ENCODE measurements around the gene PLAC1. TPM values are rescaled to one million over a fixed set of nuclear protein-coding genes. Genes with fewer than 3 reads are reported as not detected.
A peak's percentile ranks its signal among the peaks of the same experiment; 100 is the strongest.

Gene PLAC1
- total RNA-seq, 2 experiments from 2014 or later = not detected

DNA sequence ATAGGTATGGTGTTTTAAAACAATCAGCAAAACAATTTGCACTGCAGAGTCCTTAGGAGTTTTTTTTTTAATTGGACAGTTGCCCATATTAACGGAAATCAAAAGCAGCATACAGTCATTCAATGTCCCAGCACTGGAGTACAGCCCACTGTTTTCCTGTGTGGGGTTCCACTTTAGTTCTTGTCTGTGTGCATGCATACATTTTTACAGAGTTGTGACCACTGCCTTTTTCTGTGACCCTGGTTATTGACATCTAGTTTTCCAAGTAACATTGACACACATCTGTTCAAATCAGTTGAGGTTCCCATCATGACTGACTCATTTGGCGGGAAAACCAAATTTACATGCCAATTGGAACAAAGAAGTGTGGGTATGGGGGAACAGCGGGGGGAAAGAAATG is 115.0 kb downstream of the PLAC1 start:
- DNase-seq (no peak), ATAC-seq (no peak)
- Mint-ChIP-seq H3K9me3 (ENCODE audit: insufficient read depth) (no peaks in the 10 kb centered on the region), H3K27me3 (ENCODE audit: low read depth) (peaks cover 9% of the 10 kb centered on the region), H3K36me3 (ENCODE audit: low read depth) (peaks cover 9% of the 10 kb centered on the region), H3K4me3 (no peak overlapping the region), H3K4me1 (ENCODE audit: low read depth) (peaks cover 27% of the 10 kb centered on the region), H3K27ac (no peak overlapping the region)
- POLR2A ChIA-PET = no interaction called here
- CTCF ChIA-PET = interaction anchor here (1.2 kb wide), 1 partner anchor 221 kb away, joined by 3 read pairs; no protein-coding TSS in a partner anchor

DNA sequence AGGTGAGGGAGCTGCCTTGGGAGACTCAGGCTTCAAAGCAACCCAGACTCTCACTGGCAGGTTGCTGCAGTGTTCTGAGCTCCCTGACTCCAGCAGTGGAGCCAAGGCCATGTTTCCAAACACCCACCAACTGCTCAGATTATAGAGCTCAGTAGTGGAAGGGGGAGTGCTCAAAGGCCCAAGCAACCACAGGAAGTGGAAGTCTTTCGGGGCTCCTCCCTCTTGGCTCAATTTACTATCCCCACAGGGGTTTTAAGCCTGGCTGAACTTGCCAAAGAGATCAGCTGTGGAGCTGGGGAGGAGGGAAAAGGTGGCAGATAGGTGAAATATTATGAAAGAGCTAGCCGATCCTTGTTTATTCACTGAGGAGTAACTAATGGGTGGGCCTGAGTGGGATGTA is 115.8 kb downstream of the PLAC1 start:
- DNase-seq = peak; percentile 33
- Mint-ChIP-seq H3K4me3 (no peak overlapping the region), H3K4me1 (ENCODE audit: low read depth) (peaks cover 21% of the 10 kb centered on the region), H3K9me3 (ENCODE audit: insufficient read depth) (no peaks in the 10 kb centered on the region), H3K27me3 (ENCODE audit: low read depth) (peaks cover 9% of the 10 kb centered on the region), H3K36me3 (ENCODE audit: low read depth) (peaks cover 9% of the 10 kb centered on the region), H3K27ac (peak overlapping the region; percentile 66)
- no peak for ATAC-seq
- POLR2A ChIA-PET = no interaction called here
- CTCF ChIA-PET = interaction anchor here (1.2 kb wide), 1 partner anchor 221 kb away, joined by 3 read pairs; no protein-coding TSS in a partner anchor

DNA sequence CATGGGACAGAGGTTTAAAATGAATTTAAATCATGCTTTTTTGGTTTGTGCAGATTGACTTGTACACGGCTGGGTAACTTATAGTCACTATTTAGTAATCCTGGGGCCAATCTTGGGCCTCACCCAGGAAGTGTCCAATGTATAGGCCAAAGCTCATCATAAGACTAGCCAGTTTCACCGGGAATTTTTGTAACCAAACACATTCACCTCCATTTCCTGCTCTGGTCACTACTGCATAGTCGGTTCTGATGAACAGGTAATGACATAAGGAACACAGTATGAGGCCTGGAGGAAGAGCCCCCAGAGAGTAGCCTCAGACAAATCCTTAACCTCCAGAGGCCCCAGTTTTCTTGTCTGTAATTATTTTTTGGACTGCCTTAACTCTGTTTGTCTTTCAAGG is 116.4 kb downstream of the PLAC1 start:
- Mint-ChIP-seq H3K4me1 (ENCODE audit: low read depth) (peaks cover 19% of the 10 kb centered on the region), H3K27ac (no peak overlapping the region), H3K9me3 (ENCODE audit: insufficient read depth) (no peaks in the 10 kb centered on the region), H3K36me3 (ENCODE audit: low read depth) (peaks cover 6% of the 10 kb centered on the region), H3K4me3 (no peak overlapping the region), H3K27me3 (ENCODE audit: low read depth) (peaks cover 8% of the 10 kb centered on the region)
- ChIA-PET CTCF (interaction anchor here (1.2 kb wide), 1 partner anchor 222 kb away, joined by 3 read pairs; no protein-coding TSS in a partner anchor), POLR2A (no interaction called here)
- ATAC-seq (no peak), DNase-seq (no peak)

DNA sequence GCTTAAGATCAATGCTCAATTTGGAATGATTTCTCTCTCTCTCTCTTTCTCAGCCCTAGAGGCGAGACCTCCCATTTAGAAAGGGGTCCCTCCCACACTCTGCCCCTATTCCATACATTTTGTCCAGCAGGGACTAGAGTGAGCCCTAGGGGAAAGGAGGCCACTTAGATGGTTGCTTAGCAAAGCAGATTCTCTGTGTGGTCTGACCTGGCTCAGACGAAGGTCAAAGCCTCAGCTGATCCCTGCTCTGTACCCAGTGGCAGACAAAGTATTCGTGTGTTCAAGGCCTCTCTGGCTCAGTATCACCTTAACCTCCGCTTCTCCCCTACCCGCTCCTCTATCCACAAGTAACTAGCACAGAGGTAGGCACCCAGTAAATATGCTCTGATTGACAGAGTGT is 120.0 kb downstream of the PLAC1 start:
- Mint-ChIP-seq H3K4me1 (ENCODE audit: low read depth) (peaks cover 15% of the 10 kb centered on the region), H3K27me3 (ENCODE audit: low read depth) (no peaks in the 10 kb centered on the region), H3K4me3 (no peak overlapping the region), H3K9me3 (ENCODE audit: insufficient read depth) (no peaks in the 10 kb centered on the region), H3K27ac (no peak overlapping the region), H3K36me3 (ENCODE audit: low read depth) (no peaks in the 10 kb centered on the region)
- ATAC-seq (no peak), DNase-seq (no peak)
- ChIA-PET CTCF (no interaction called here), POLR2A (no interaction called here)

DNA sequence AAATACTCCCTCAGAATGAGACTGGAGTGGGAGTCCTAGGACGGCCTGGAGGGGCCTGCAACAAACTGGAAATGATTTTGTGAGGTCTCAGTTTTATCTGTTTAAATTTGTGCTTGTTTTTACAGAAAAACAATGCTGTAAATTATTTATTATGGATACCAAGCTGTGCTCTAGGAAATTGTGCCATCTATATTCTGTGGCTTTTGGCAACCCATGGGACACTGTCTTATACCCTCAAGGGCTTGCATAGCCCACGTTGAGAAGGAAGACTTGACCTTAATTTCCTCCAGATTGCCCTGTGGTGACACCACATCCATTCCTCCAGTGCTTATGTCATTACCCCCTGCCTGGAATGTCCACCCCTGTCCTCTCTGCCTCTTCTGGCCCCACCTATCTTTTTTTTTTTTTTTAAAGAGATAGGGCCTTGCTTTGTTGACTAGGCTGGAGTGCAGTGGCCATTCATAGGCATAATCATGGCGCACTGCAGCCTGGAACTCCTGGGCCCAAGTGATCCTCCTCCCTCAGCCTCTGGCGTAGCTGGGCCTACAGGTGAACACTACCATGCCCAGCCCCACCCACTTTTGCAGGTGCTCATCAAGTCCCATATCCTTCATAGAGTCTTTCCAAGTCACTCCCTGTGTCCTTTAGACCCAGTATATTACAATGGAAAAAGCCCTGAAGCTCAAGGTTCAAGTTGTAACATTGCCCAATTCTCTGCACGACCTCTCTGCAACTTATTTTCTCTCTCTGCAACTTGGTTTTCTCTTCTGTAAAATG is 120.9 kb downstream of the PLAC1 start:
- Mint-ChIP-seq H3K4me3 (no peak overlapping the region), H3K36me3 (ENCODE audit: low read depth) (no peaks in the 10 kb centered on the region), H3K27ac (no peak overlapping the region), H3K27me3 (ENCODE audit: low read depth) (no peaks in the 10 kb centered on the region), H3K4me1 (ENCODE audit: low read depth) (peaks cover 6% of the 10 kb centered on the region), H3K9me3 (ENCODE audit: insufficient read depth) (no peaks in the 10 kb centered on the region)
- DNase-seq (no peak), ATAC-seq (no peak)
- ChIA-PET POLR2A (no interaction called here), CTCF (no interaction called here)

DNA sequence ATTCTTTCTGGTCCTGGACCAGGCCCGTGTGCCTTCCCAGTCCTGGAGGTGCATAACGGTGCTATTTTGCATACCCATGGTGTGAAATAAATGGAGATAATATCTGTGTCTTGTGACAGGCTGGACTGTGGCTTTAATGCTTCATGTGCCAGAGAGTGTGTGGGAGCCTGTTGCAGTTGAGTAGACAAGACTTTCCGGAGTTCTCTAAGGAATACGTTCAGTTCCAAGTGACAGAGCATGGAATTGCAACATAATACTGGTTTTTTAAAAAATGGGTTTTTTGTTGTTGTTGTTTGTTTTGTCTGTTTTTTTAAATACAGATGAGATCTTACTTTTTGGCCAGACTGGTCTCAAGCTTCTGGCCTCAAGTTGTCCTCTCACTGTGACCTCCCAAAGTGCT is 124.3 kb downstream of the PLAC1 start:
- Mint-ChIP-seq H3K4me3 (no peak overlapping the region), H3K9me3 (ENCODE audit: insufficient read depth) (no peaks in the 10 kb centered on the region), H3K27me3 (ENCODE audit: low read depth) (no peaks in the 10 kb centered on the region), H3K36me3 (ENCODE audit: low read depth) (no peaks in the 10 kb centered on the region), H3K27ac (no peak overlapping the region), H3K4me1 (ENCODE audit: low read depth) (no peaks in the 10 kb centered on the region)
- ChIA-PET POLR2A (no interaction called here), CTCF (no interaction called here)
- DNase-seq (no peak), ATAC-seq (no peak)

DNA sequence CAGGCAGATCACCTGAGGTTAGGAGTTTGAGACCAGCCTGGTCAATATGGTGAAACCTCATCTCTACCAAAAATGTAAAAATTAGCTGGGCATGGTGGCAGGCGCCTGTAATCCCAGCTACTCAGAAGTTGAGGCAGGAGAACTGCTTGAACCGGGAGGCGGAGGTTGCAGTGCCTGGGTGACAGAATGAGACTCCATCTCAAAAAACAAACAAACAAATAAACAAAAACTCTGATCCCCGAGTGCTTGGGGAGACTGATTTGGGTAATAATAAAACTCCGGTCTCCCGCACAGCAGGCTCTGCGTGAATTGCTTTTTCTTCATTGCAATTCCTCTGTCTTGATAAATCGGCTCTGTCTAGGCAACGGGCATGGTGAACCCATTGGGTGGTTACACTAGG is 124.9 kb downstream of the PLAC1 start:
- Mint-ChIP-seq H3K27me3 (ENCODE audit: low read depth) (no peaks in the 10 kb centered on the region), H3K4me3 (no peak overlapping the region), H3K9me3 (ENCODE audit: insufficient read depth) (no peaks in the 10 kb centered on the region), H3K36me3 (ENCODE audit: low read depth) (no peaks in the 10 kb centered on the region), H3K27ac (no peak overlapping the region), H3K4me1 (ENCODE audit: low read depth) (peaks cover 1% of the 10 kb centered on the region)
- ATAC-seq (no peak), DNase-seq (no peak)
- ChIA-PET POLR2A (no interaction called here), CTCF (no interaction called here)

DNA sequence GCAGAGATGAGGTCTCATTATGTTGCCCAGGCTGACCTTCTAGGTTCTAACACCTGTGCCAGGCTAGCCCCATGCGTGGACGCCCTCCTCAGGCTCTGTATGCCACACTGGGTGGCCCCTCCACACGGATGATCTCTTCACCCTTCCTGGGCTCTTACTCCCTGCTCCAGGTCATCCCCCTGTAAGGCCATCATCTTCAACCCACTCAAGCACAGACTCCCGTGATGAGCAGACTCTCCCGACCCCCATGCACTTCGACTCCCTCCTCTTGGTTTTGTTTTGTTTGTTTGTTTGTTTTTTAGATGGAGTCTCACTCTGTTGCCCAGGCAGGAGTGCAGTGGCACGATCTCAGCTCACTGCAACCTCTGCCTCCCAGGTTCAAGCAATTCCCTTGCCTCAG is 127.4 kb downstream of the PLAC1 start:
- Mint-ChIP-seq H3K36me3 (ENCODE audit: low read depth) (no peaks in the 10 kb centered on the region), H3K27ac (no peak overlapping the region), H3K9me3 (ENCODE audit: insufficient read depth) (no peaks in the 10 kb centered on the region), H3K27me3 (ENCODE audit: low read depth) (no peaks in the 10 kb centered on the region), H3K4me3 (no peak overlapping the region), H3K4me1 (ENCODE audit: low read depth) (peaks cover 1% of the 10 kb centered on the region)
- CTCF ChIA-PET = no interaction called here
- ATAC-seq = no peak
- POLR2A ChIA-PET = interaction anchor here (0.6 kb wide), 1 partner anchor 368 kb away, joined by 3 read pairs; no protein-coding TSS in a partner anchor
- no peak for DNase-seq

DNA sequence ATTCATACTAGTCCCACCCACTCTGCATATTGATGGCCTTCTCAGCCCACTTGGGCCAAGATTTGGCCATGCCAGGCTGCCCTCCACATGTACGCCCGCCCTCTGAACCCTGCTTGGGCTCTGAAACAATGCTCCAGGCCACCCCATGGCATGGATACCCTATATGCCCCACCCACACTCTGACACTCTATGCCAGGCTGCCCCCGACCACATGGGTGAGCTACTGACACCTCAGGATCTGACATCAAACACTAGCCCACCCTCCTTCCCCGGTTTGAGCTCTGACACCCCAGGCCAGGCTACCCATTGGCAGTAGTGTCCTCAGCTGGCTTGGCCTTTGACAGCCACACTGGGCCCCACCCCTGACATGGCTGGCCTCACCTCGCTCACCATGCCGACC is 128.8 kb downstream of the PLAC1 start:
- no peak overlapping the region for H3K4me3 Mint-ChIP-seq
- POLR2A ChIA-PET = no interaction called here
- no peaks in the 10 kb centered on the region for H3K36me3 Mint-ChIP-seq (ENCODE audit: low read depth)
- no peak overlapping the region for H3K27ac Mint-ChIP-seq
- H3K27me3 Mint-ChIP-seq (ENCODE audit: low read depth) = no peaks in the 10 kb centered on the region
- peaks cover 1% of the 10 kb centered on the region for H3K4me1 Mint-ChIP-seq (ENCODE audit: low read depth)
- ATAC-seq = no peak
- CTCF ChIA-PET = no interaction called here
- H3K9me3 Mint-ChIP-seq (ENCODE audit: insufficient read depth) = no peaks in the 10 kb centered on the region
- no peak for DNase-seq

DNA sequence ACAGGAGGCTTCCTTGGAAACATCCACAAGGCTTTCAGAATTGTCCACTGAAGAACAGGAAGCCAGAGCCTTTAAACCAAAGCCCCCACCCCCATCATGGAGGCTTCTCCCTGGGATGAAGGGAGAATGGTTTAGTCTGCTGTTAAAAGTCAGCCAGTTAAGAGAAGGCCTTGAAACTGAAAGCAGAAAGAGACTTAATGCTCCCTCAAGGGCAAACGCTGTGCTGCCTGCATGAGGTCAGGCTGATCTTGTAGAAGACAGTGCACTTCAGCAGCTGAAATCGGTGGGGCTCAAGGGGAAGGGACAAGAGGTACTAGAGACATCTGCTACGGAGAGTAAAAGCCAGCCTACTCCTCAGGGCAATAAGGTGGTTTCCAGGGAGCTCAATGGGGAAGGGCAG is 129.3 kb downstream of the PLAC1 start:
- H3K36me3 Mint-ChIP-seq (ENCODE audit: low read depth) = no peaks in the 10 kb centered on the region
- peaks cover 1% of the 10 kb centered on the region for H3K4me1 Mint-ChIP-seq (ENCODE audit: low read depth)
- ATAC-seq (no peak), DNase-seq (no peak)
- H3K4me3 Mint-ChIP-seq = no peak overlapping the region
- H3K9me3 Mint-ChIP-seq (ENCODE audit: insufficient read depth) = no peaks in the 10 kb centered on the region
- H3K27ac Mint-ChIP-seq = no peak overlapping the region
- ChIA-PET CTCF (no interaction called here), POLR2A (no interaction called here)
- H3K27me3 Mint-ChIP-seq (ENCODE audit: low read depth) = no peaks in the 10 kb centered on the region

GRCh38 chrX:134526399-134526798 is 131.9 kb downstream of the PLAC1 start:
- peaks cover 8% of the 10 kb centered on the region for H3K4me1 Mint-ChIP-seq (ENCODE audit: low read depth)
- CTCF ChIA-PET = interaction anchor here (1.7 kb wide), 1 partner anchor 238 kb away, joined by 6 read pairs; no protein-coding TSS in a partner anchor
- POLR2A ChIA-PET = no interaction called here

GRCh38 chrX:134525086-134525792 is 133.0 kb downstream of the PLAC1 start:
- no peak overlapping the region for H3K4me3 Mint-ChIP-seq
- no peaks in the 10 kb centered on the region for H3K27me3 Mint-ChIP-seq (ENCODE audit: low read depth)
- CTCF ChIA-PET = no interaction called here
- no peak overlapping the region for H3K27ac Mint-ChIP-seq
- POLR2A ChIA-PET = interaction anchor here (0.6 kb wide), 1 partner anchor 63 kb away, joined by 3 read pairs; no protein-coding TSS in a partner anchor
- DNase-seq (no peak), ATAC-seq (no peak)
- H3K4me1 Mint-ChIP-seq (ENCODE audit: low read depth) = peaks cover 8% of the 10 kb centered on the region
- no peaks in the 10 kb centered on the region for H3K9me3 Mint-ChIP-seq (ENCODE audit: insufficient read depth)
- H3K36me3 Mint-ChIP-seq (ENCODE audit: low read depth) = no peaks in the 10 kb centered on the region

More at GRCh38 chrX:134526399-134526798, 131.9 kb downstream of the PLAC1 start:
- no peaks in the 10 kb centered on the region for H3K9me3 Mint-ChIP-seq (ENCODE audit: insufficient read depth)
- no peaks in the 10 kb centered on the region for H3K27me3 Mint-ChIP-seq (ENCODE audit: low read depth)
- ATAC-seq (no peak), DNase-seq (no peak)
- H3K4me3 Mint-ChIP-seq = no peak overlapping the region
- H3K36me3 Mint-ChIP-seq (ENCODE audit: low read depth) = no peaks in the 10 kb centered on the region
- no peak overlapping the region for H3K27ac Mint-ChIP-seq
